B cell (primary cell): ENCODE results near the gene DPM2. TPM values are rescaled to one million over a fixed set of nuclear protein-coding genes. Genes with fewer than 3 reads are reported as not detected.

Experiments used
- ATAC-seq: fragments of 200-7000 bp; cut with Tn5 transposase; one replicate; pipeline ENCODE4 v1.10.0; 2021; ENCODE audit warnings: low read depth, mild to moderate bottlenecking, moderate number of reproducible peaks, moderate library complexity
- CTCF ChIA-PET: fragments of 350-600 bp; sonication (Branson Sonifier 250); formaldehyde crosslinking; loops from one replicate; lab custom pipeline; 2021; ENCODE audit warnings: antibody characterized with exemption, inconsistent platforms; lab: Charles Lee
- POLR2A ChIA-PET: fragments of 350-600 bp; sonication (Branson Sonifier 250); formaldehyde crosslinking; loops from one replicate; lab custom pipeline; 2021; ENCODE audit warnings: antibody characterized with exemption; lab: Charles Lee
- DNase-seq: peaks from one replicate; pipeline ENCODE4 v3.0.0; 2013
- H2AFZ ChIP-seq: 2 replicates; pipeline ENCODE4 v1.6.1; 2012; ENCODE audit warnings: mild to moderate bottlenecking, low read depth, low read length; ENCODE audit not compliant: insufficient read depth, poor library complexity, severe bottlenecking
- H3K27ac ChIP-seq, 2 donors: 1 replicate in 1 of 2; 2 replicates in 1 of 2; pipeline ENCODE4 v1.5.1; 2012 to 2013; ENCODE audit warnings: low read length in 2 of 2, mild to moderate bottlenecking in 2 of 2, moderate library complexity in 1 of 2
- H3K27me3 ChIP-seq, 4 experiments: fragments of 200-600 bp in 1 of 4; sonication (generic) in 1 of 4; replicated peaks in 1 of 4; 1 replicate in 2 of 4; 2 replicates in 2 of 4; pipeline versions ENCODE4 v1.6.1 to v1.7.0; 2013 to 2016; ENCODE audit warnings: low read length in 3 of 4, mild to moderate bottlenecking in 2 of 4, mixed read lengths in 1 of 4, moderate library complexity in 1 of 4; ENCODE audit not compliant: insufficient read depth in 4 of 4, control insufficient read depth in 3 of 4; ENCODE audit errors: control extremely low read depth in 1 of 4
- H3K36me3 ChIP-seq, 2 experiments: replicated peaks in 1 of 2; 1 replicate in 1 of 2; 2 replicates in 1 of 2; pipeline versions ENCODE4 v1.6.1 to v1.7.1; 2013; ENCODE audit warnings: low read length in 1 of 2; ENCODE audit not compliant: insufficient read depth in 2 of 2, control insufficient read depth in 1 of 2; ENCODE audit errors: control extremely low read depth in 1 of 2, extremely low read depth in 1 of 2
- H3K4me1 ChIP-seq, 2 donors: fragments of 200-600 bp in 1 of 2; sonication (generic) in 1 of 2; 1 replicate in 1 of 2; 2 replicates in 1 of 2; pipeline versions ENCODE4 v1.5.1 to v1.6.1; 2013 to 2017; ENCODE audit warnings: low read length in 2 of 2; ENCODE audit not compliant: control insufficient read depth in 2 of 2, insufficient read depth in 2 of 2
- H3K4me2 ChIP-seq: replicated peaks from 2 replicates; pipeline ENCODE3; 2012; ENCODE audit warnings: mild to moderate bottlenecking, low read depth, low read length; ENCODE audit not compliant: poor library complexity, severe bottlenecking
- H3K4me3 ChIP-seq, 5 experiments: fragments of 200-600 bp in 1 of 5; sonication (generic) in 1 of 5; 1 replicate in 3 of 5; 2 replicates in 2 of 5; pipeline versions ENCODE4 v1.5.1 to v1.7.0; 2011 to 2016; ENCODE audit warnings: low read length in 4 of 5, mild to moderate bottlenecking in 4 of 5, low read depth in 2 of 5, control low read depth in 1 of 5, moderate library complexity in 1 of 5; ENCODE audit not compliant: insufficient read depth in 1 of 5; ENCODE audit errors: control extremely low read depth in 1 of 5, extremely low read depth in 1 of 5
- H3K79me2 ChIP-seq: fragments of 200-600 bp; sonication (generic); one replicate; pipeline ENCODE4 v1.6.0; 2016; ENCODE audit warnings: low read length; ENCODE audit not compliant: control insufficient read depth, insufficient read depth
- H3K9ac ChIP-seq: fragments of 200-600 bp; sonication (generic); 2 replicates; pipeline ENCODE4 v1.6.1; 2017; ENCODE audit warnings: mild to moderate bottlenecking, low read length, moderate library complexity
- H3K9me3 ChIP-seq, 3 donors: one replicate each; pipeline versions ENCODE4 v1.6.1 to v1.7.1; 2013; ENCODE audit warnings: low read length in 2 of 3; ENCODE audit not compliant: control insufficient read depth in 2 of 3, insufficient read depth in 1 of 3; ENCODE audit errors: control extremely low read depth in 1 of 3
- H4K20me1 ChIP-seq: 2 replicates; pipeline ENCODE4 v1.6.0; 2012; ENCODE audit warnings: mild to moderate bottlenecking, low read length; ENCODE audit not compliant: insufficient read depth, control insufficient read depth, poor library complexity, severe bottlenecking
- H3K27ac Mint-ChIP-seq: one replicate; pipeline ENCODE4 v1.8.0; 2021; ENCODE audit warnings: mixed read lengths
- H3K27me3 Mint-ChIP-seq: one replicate; pipeline ENCODE4 v1.8.0; 2021; ENCODE audit warnings: mixed read lengths
- H3K4me1 Mint-ChIP-seq: one replicate; pipeline ENCODE4 v1.8.0; 2021; ENCODE audit warnings: mixed read lengths
- H3K4me3 Mint-ChIP-seq: one replicate; pipeline ENCODE4 v1.8.0; 2021; ENCODE audit warnings: mixed read lengths
- H3K9me3 Mint-ChIP-seq: one replicate; pipeline ENCODE4 v1.8.0; 2022; ENCODE audit warnings: mixed read lengths; ENCODE audit not compliant: insufficient read depth
- EZH2 ChIP-seq: IDR thresholded peaks from 2 replicates; pipeline ENCODE4 v1.6.1; 2012; ENCODE audit warnings: borderline replicate concordance, low read depth, mild to moderate bottlenecking, moderate library complexity, low read length; ENCODE audit not compliant: insufficient read depth, poor library complexity, severe bottlenecking
- WGBS: methylation state at CpG from one replicate; pipeline ENCODE4 v1.1.5; 2013; ENCODE audit warnings: missing lambda C conversion rate; ENCODE audit not compliant: insufficient coverage; 5-methylcytosine and 5-hydroxymethylcytosine counted together
- intact Hi-C: fragments of 100-400 bp; cut with micrococcal nuclease; formaldehyde crosslinking; loops from one replicate; pipeline ENCODE4 v1.10.0; 2022
- polyA plus RNA-seq: library from polyadenylated mRNA; depleted of rRNA; stranded (reverse); fragments of >200 nt; gene quantifications from 2 replicates; pipeline ENCODE4 v1.2.3, GENCODE V29; 2012
- total RNA-seq, 2 donors: library from RNA; stranded (reverse); fragments of 120-200 nt in 1 of 2; gene quantifications; 1 replicate in 1 of 2; 2 replicates in 1 of 2; pipeline versions ENCODE4 v1.2.3 to v1.2.4, GENCODE V29; 2013 to 2022
- TF ChIP-seq, protein P1 (sequence below): fragments of 200-600 bp; IDR thresholded peaks from one replicate; pipeline ENCODE4 v1.8.0; 2022; ENCODE audit warnings: antibody characterized with exemption, mild to moderate bottlenecking

Gene DPM2
- total and polyA plus RNA-seq, 2 donors (not counting 1 experiment from before 2014, with no cell fraction given): 34.1 to 42.9 TPM

DNA sequence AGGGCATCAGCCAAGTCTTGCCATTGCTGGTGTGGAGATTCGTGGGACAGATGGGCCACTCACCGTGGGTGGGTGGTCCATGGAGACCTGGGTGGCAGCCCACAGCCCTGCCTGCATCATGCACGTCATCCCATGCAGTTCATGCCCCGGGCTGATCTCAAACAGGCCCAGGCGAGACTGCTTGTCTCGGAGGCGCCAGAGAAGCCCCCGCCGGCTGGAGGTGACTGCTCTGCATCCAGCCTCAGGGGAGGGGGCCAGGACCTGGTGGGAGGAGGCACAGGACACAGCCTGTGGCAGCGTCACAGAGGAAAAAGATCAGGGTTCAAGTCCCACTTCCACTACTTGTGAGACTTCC is 8.1 kb downstream of the DPM2 start:
- ATAC-seq (no peak), DNase-seq (no peak)
- CTCF ChIA-PET: interaction anchor here (0.9 to 1.9 kb wide), 4 partner anchors 8 to 158 kb away, joined by 3 to 12 read pairs (median 4); no protein-coding TSS in a partner anchor
- Histone ChIP-seq H3K4me3 (no peak overlapping the region), H3K9ac (no peak overlapping the region), H3K79me2 (peaks cover 11% of the 10 kb centered on the region), H3K4me1 (peaks cover 33 to 40% of the 10 kb centered on the region in 2 donors), H3K36me3 (no peaks in the 10 kb centered on the region), H4K20me1 (peaks cover 11% of the 10 kb centered on the region), H3K27ac (no peak overlapping the region), H3K27me3 (peaks cover 0 to 39% (median 13%) of the 10 kb centered on the region in 4 experiments), H2AFZ (no peak overlapping the region), H3K4me2 (no peak overlapping the region), H3K9me3 (peaks cover 0 to 3% (median 0%) of the 10 kb centered on the region in 3 donors)
- TF ChIP-seq, protein P1, sequence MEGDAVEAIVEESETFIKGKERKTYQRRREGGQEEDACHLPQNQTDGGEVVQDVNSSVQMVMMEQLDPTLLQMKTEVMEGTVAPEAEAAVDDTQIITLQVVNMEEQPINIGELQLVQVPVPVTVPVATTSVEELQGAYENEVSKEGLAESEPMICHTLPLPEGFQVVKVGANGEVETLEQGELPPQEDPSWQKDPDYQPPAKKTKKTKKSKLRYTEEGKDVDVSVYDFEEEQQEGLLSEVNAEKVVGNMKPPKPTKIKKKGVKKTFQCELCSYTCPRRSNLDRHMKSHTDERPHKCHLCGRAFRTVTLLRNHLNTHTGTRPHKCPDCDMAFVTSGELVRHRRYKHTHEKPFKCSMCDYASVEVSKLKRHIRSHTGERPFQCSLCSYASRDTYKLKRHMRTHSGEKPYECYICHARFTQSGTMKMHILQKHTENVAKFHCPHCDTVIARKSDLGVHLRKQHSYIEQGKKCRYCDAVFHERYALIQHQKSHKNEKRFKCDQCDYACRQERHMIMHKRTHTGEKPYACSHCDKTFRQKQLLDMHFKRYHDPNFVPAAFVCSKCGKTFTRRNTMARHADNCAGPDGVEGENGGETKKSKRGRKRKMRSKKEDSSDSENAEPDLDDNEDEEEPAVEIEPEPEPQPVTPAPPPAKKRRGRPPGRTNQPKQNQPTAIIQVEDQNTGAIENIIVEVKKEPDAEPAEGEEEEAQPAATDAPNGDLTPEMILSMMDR: no peak
- no peak for TF ChIP-seq EZH2
- H3K27me3 Mint-ChIP-seq: peaks cover 13% of the 10 kb centered on the region
- POLR2A ChIA-PET: interaction anchor here (1.0 kb wide), 1 partner anchor 158 kb away, joined by 4 read pairs; no protein-coding TSS in a partner anchor
- no peak overlapping the region for H3K27ac Mint-ChIP-seq
- peak overlapping the region; percentile 86 for H3K4me3 Mint-ChIP-seq
- intact Hi-C loops: no loop called here
- WGBS: 79% methylated on average over 9 of the region's 10 CpGs
- H3K4me1 Mint-ChIP-seq: peaks cover 41% of the 10 kb centered on the region
- H3K9me3 Mint-ChIP-seq: no peaks in the 10 kb centered on the region
